Measurements from ENCODE around the gene ADAMTS6. TPM values are rescaled to one million over a fixed set of nuclear protein-coding genes. Genes with fewer than 3 reads are reported as not detected.

The ADAMTS6 gene
- total RNA-seq, 1 donor from 2014 or later: 7.1 TPM

GRCh38 chr5:65105301-65105700 is 376.4 kb downstream of the ADAMTS6 start:
- no peak for TF ChIP-seq CTCF (conservative IDR thresholded peaks at IDR 0.05)
- H3K27ac Mint-ChIP-seq (ENCODE audit: unreplicated experiment): no peak overlapping the region
- no peaks in the 10 kb centered on the region for H3K4me1 Mint-ChIP-seq
- no peaks in the 10 kb centered on the region for H3K27me3 Mint-ChIP-seq (ENCODE audit: low read depth)
- H3K9me3 Mint-ChIP-seq: no peaks in the 10 kb centered on the region
- H3K36me3 Mint-ChIP-seq (ENCODE audit: low read depth): no peaks in the 10 kb centered on the region
- no peak for DNase-seq (ENCODE audit: low read depth, low spot score)
- no peak overlapping the region for H3K4me3 Mint-ChIP-seq

GRCh38 chr5:65104831-65105230 is 376.9 kb downstream of the ADAMTS6 start:
- no peak overlapping the region for H3K27ac Mint-ChIP-seq (ENCODE audit: unreplicated experiment)
- H3K4me1 Mint-ChIP-seq: no peaks in the 10 kb centered on the region
- H3K4me3 Mint-ChIP-seq: no peak overlapping the region
- H3K27me3 Mint-ChIP-seq (ENCODE audit: low read depth): no peaks in the 10 kb centered on the region
- no peaks in the 10 kb centered on the region for H3K36me3 Mint-ChIP-seq (ENCODE audit: low read depth)
- TF ChIP-seq CTCF (conservative IDR thresholded peaks at IDR 0.05): no peak
- H3K9me3 Mint-ChIP-seq: no peaks in the 10 kb centered on the region
- DNase-seq (ENCODE audit: low read depth, low spot score): no peak

GRCh38 chr5:65103756-65104440 is 377.8 kb downstream of the ADAMTS6 start:
- TF ChIP-seq CTCF (conservative IDR thresholded peaks at IDR 0.05): no peak
- Mint-ChIP-seq H3K9me3 (no peaks in the 10 kb centered on the region), H3K27ac (ENCODE audit: unreplicated experiment) (no peak overlapping the region), H3K4me1 (no peaks in the 10 kb centered on the region), H3K36me3 (ENCODE audit: low read depth) (no peaks in the 10 kb centered on the region), H3K4me3 (no peak overlapping the region), H3K27me3 (ENCODE audit: low read depth) (no peaks in the 10 kb centered on the region)
- DNase-seq (ENCODE audit: low read depth, low spot score): no peak

DNA sequence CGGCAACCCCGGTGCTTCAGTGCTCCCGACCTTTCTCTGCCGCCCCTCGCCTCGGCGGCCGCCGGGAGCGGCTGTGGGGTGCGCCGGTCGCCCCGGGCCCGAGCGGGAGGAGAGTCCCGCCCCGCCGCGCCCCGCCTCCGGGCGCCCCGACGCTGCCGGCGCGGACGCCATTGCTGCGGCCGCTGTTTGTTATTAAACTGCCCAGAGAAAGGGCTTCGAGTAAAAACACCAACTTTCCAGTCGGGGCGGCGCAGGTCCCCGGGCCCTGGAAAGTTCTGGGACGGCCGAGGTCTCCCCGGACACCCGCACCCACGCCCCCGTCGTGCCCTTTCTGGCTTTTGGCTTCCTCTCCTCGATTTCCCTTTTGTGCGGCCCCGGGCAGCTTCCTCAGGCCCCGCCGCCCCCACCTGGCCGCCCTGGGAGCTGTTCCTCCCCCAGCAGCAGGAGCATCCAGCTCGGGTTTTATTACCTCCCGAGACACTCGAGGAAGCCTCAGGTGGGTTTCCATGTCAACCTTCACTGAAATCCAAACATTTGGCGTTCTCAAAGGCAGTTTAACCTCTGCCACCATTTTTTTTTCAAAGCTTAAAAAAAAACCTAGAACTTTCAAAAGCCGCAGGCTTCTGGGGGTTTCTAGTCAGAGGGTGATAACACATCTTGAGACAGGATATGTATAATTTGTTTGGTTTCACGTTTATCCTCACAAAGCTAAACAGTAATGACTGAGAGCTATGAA is 378.6 kb downstream of the ADAMTS6 start:
- Mint-ChIP-seq H3K27me3 (ENCODE audit: low read depth) (no peaks in the 10 kb centered on the region), H3K4me1 (no peaks in the 10 kb centered on the region), H3K9me3 (no peaks in the 10 kb centered on the region), H3K27ac (ENCODE audit: unreplicated experiment) (no peak overlapping the region), H3K4me3 (no peak overlapping the region), H3K36me3 (ENCODE audit: low read depth) (no peaks in the 10 kb centered on the region)
- no peak for DNase-seq (ENCODE audit: low read depth, low spot score)
- no peak for TF ChIP-seq CTCF (conservative IDR thresholded peaks at IDR 0.05)

DNA sequence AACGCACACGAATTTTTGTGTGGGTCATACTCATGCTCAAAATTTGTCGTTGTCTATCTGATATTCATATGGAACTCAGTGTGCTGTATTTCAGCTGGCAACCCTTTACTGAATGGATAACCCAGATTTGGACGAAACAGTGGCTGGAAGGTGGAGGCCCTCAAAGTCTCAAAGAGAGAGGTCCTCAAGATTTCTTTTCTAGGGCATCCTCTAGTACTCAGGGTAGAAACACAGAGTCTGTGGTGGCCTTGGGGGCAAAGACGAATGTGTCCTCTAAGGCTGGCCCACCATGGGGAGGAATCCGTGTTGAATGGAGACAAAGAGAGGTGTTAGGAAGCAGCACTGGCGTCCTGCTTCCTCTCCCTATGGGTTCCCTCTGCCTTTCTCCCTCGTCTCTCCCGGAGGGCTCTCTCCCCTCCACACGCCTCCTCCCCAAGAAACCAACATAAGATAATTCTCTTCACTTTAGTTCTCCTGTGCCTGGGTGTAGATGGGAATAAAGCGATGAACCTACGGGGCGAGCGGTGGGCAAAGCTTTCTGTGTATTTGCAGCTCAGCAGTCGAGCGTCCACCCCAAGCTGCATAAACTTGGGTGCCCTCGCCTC is 379.2 kb downstream of the ADAMTS6 start:
- no peak for DNase-seq (ENCODE audit: low read depth, low spot score)
- H3K36me3 Mint-ChIP-seq (ENCODE audit: low read depth): no peaks in the 10 kb centered on the region
- H3K4me3 Mint-ChIP-seq: no peak overlapping the region
- no peak for TF ChIP-seq CTCF (conservative IDR thresholded peaks at IDR 0.05)
- no peaks in the 10 kb centered on the region for H3K9me3 Mint-ChIP-seq
- H3K27me3 Mint-ChIP-seq (ENCODE audit: low read depth): no peaks in the 10 kb centered on the region
- H3K4me1 Mint-ChIP-seq: no peaks in the 10 kb centered on the region
- H3K27ac Mint-ChIP-seq (ENCODE audit: unreplicated experiment): no peak overlapping the region

Data from neural crest cell (in vitro differentiated cells).